AG10803 (cell line): ENCODE data around the gene POMC.

Source experiments
- DNase-seq: peaks from one replicate; pipeline ENCODE4 v3.0.0; 2010; ENCODE audit warnings: low read depth
- H3K4me3 ChIP-seq: 2 replicates; pipeline ENCODE4 v1.5.1; 2011; ENCODE audit warnings: mild to moderate bottlenecking, low read length, control low read depth
- TF ChIP-seq, protein P1 (sequence below): conservative IDR thresholded peaks from 2 replicates; pipeline ENCODE4 v1.5.1; 2011; ENCODE audit warnings: mild to moderate bottlenecking, low read length, control low read depth, inconsistent platforms

The POMC gene

DNA sequence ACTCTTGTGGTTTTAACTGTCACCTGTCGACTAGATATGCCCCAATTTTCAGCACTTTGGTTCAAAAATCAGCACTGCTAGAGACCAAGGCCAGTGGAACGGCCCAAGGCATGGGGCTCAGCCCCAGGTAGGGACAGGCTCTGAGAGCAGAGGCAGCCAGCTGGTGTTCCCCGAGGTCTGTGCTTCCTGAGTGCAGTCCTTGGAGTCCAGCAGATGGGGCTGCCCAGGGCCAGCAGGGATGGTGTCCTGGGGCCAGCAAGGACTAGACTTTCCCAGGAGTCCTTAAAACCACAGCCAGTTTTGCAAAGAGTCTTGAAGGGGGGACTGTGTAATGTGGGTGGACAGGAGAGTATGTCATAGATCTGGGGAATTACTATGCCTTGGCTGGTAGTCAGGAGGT, 56.3 kb downstream of the POMC start:
- TF ChIP-seq, protein P1, sequence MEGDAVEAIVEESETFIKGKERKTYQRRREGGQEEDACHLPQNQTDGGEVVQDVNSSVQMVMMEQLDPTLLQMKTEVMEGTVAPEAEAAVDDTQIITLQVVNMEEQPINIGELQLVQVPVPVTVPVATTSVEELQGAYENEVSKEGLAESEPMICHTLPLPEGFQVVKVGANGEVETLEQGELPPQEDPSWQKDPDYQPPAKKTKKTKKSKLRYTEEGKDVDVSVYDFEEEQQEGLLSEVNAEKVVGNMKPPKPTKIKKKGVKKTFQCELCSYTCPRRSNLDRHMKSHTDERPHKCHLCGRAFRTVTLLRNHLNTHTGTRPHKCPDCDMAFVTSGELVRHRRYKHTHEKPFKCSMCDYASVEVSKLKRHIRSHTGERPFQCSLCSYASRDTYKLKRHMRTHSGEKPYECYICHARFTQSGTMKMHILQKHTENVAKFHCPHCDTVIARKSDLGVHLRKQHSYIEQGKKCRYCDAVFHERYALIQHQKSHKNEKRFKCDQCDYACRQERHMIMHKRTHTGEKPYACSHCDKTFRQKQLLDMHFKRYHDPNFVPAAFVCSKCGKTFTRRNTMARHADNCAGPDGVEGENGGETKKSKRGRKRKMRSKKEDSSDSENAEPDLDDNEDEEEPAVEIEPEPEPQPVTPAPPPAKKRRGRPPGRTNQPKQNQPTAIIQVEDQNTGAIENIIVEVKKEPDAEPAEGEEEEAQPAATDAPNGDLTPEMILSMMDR, result no peak
- no peak overlapping the region for H3K4me3 ChIP-seq
- peak; percentile 28 for DNase-seq
